Naive thymus-derived CD8-positive, alpha-beta T cell (primary cell): ENCODE measurements around the gene LAYN. TPM values are rescaled to one million over a fixed set of nuclear protein-coding genes. Genes with fewer than 3 reads are reported as not detected.

ENCODE experiments used
- ATAC-seq, 2 donors: fragments of 150-1000 bp; cut with Tn5 transposase in 1 of 2; sonication (Bioruptor Pico), chemical (Tn5 transposase) in 1 of 2; 1 replicate in 1 of 2; 2 replicates in 1 of 2; pipeline ENCODE4 v1.10.0; 2021; ENCODE audit warnings: mild to moderate bottlenecking in 2 of 2, moderate library complexity in 2 of 2
- POLR2A ChIA-PET: fragments of 350-600 bp; sonication (Branson Sonifier 250); formaldehyde crosslinking; loops from one replicate; lab custom pipeline; 2021; ENCODE audit warnings: antibody characterized with exemption; lab: Charles Lee
- DNase-seq, 10 donors: peaks; one replicate each; pipeline versions ENCODE4 v3.0.0 to v3.0.0-alpha.2; 2020 to 2022
- H3K27ac Mint-ChIP-seq, 10 donors: one replicate each; pipeline ENCODE4 v1.8.0; 2020 to 2022; ENCODE audit warnings: mild to moderate bottlenecking in 10 of 10, mixed read lengths in 10 of 10, moderate library complexity in 4 of 10, inconsistent platforms in 1 of 10
- H3K27me3 Mint-ChIP-seq, 5 donors: one replicate each; pipeline ENCODE4 v1.8.0; 2021 to 2022; ENCODE audit warnings: mixed read lengths in 5 of 5
- H3K36me3 Mint-ChIP-seq, 3 donors: one replicate each; pipeline ENCODE4 v1.8.0; 2020 to 2022; ENCODE audit warnings: mixed read lengths in 3 of 3, mild to moderate bottlenecking in 2 of 3, inconsistent platforms in 1 of 3
- H3K4me1 Mint-ChIP-seq, 4 donors: one replicate each; pipeline ENCODE4 v1.8.0; 2021 to 2022; ENCODE audit warnings: mixed read lengths in 4 of 4
- H3K4me3 Mint-ChIP-seq, 10 donors: one replicate each; pipeline ENCODE4 v1.8.0; 2020 to 2022; ENCODE audit warnings: mild to moderate bottlenecking in 10 of 10, mixed read lengths in 10 of 10, moderate library complexity in 6 of 10, inconsistent platforms in 1 of 10
- H3K9me3 Mint-ChIP-seq, 9 donors: one replicate each; pipeline ENCODE4 v1.8.0; 2020 to 2022; ENCODE audit warnings: mixed read lengths in 9 of 9, mild to moderate bottlenecking in 3 of 9, inconsistent platforms in 1 of 9, moderate library complexity in 1 of 9
- polyA plus RNA-seq, 3 donors: library from polyadenylated mRNA; unstranded; fragments of 300-500 nt; fragmentation: Illumina TruSeq; gene quantifications; one replicate each; pipeline ENCODE4 v1.2.3, GENCODE V29; 2021
- total RNA-seq, 8 experiments: library from RNA in 2 of 8; stranded (reverse) in 2 of 8; gene quantifications; one replicate each; pipeline ENCODE4 v1.2.3 and lab custom pipeline; 2021 to 2026

Gene LAYN
- total and polyA plus RNA-seq, 5 experiments from 2014 or later: 0.45 to 1.6 (median 1.4) TPM

- Mint-ChIP-seq H3K4me1 (peaks cover 3 to 4% (median 3%) of the 10 kb centered on the region in 4 donors), H3K27me3 (peaks cover 0 to 2% (median 0%) of the 10 kb centered on the region in 5 donors), H3K4me3 (no peak overlapping the region), H3K27ac (no peak overlapping the region), H3K36me3 (no peaks in the 10 kb centered on the region), H3K9me3 (no peaks in the 10 kb centered on the region)
- no peak for DNase-seq
- POLR2A ChIA-PET: no interaction called here
- no peak for ATAC-seq
These were observed 20.0 kb upstream of the LAYN start for GRCh38 chr11:111520560-111520959.

GRCh38 chr11:111521135-111521534, 19.4 kb upstream of the LAYN start:
- ATAC-seq (no peak), DNase-seq (no peak)
- no peaks in the 10 kb centered on the region for H3K36me3 Mint-ChIP-seq
- no peaks in the 10 kb centered on the region for H3K9me3 Mint-ChIP-seq
- POLR2A ChIA-PET: no interaction called here
- peaks cover 0 to 2% (median 0%) of the 10 kb centered on the region in 5 donors for H3K27me3 Mint-ChIP-seq
- H3K4me1 Mint-ChIP-seq: peaks cover 7 to 10% (median 9%) of the 10 kb centered on the region in 4 donors
- H3K4me3 Mint-ChIP-seq: no peak overlapping the region
- no peak overlapping the region for H3K27ac Mint-ChIP-seq

- peaks cover 12 to 18% (median 17%) of the 10 kb centered on the region in 4 donors for H3K4me1 Mint-ChIP-seq
- DNase-seq (no peak), ATAC-seq (no peak)
- H3K4me3 Mint-ChIP-seq: no peak overlapping the region
- POLR2A ChIA-PET: interaction anchor here (0.6 kb wide), 1 partner anchor 624 kb away, joined by 4 read pairs; no protein-coding TSS in a partner anchor
- H3K9me3 Mint-ChIP-seq: no peaks in the 10 kb centered on the region
- H3K27me3 Mint-ChIP-seq: peaks cover 0 to 2% (median 0%) of the 10 kb centered on the region in 5 donors
- H3K27ac Mint-ChIP-seq: no peak overlapping the region
- no peaks in the 10 kb centered on the region for H3K36me3 Mint-ChIP-seq
These were observed 18.1 kb upstream of the LAYN start for GRCh38 chr11:111522426-111522825.

GRCh38 chr11:111523343-111523742, 17.2 kb upstream of the LAYN start:
- Mint-ChIP-seq H3K9me3 (no peaks in the 10 kb centered on the region), H3K36me3 (no peaks in the 10 kb centered on the region), H3K4me3 (no peak overlapping the region), H3K4me1 (peaks cover 12 to 22% (median 20%) of the 10 kb centered on the region in 4 donors), H3K27ac (no peak overlapping the region), H3K27me3 (peaks cover 0 to 2% (median 0%) of the 10 kb centered on the region in 5 donors)
- POLR2A ChIA-PET: no interaction called here
- DNase-seq: no peak
- ATAC-seq: no peak

GRCh38 chr11:111524056-111524455, 16.5 kb upstream of the LAYN start:
- H3K27me3 Mint-ChIP-seq: peaks cover 0 to 2% (median 0%) of the 10 kb centered on the region in 5 donors
- peaks cover 19 to 29% (median 27%) of the 10 kb centered on the region in 4 donors for H3K4me1 Mint-ChIP-seq
- no peaks in the 10 kb centered on the region for H3K36me3 Mint-ChIP-seq
- POLR2A ChIA-PET: no interaction called here
- no peak for ATAC-seq
- H3K27ac Mint-ChIP-seq: no peak overlapping the region
- no peak for DNase-seq
- no peak overlapping the region for H3K4me3 Mint-ChIP-seq
- H3K9me3 Mint-ChIP-seq: no peaks in the 10 kb centered on the region

- Mint-ChIP-seq H3K27me3 (peaks cover 0 to 2% (median 0%) of the 10 kb centered on the region in 5 donors), H3K4me3 (peak overlapping the region in 2 of 10 donors; percentile 1 to 20), H3K27ac (peak overlapping the region in 3 of 10 donors; percentile 11 to 86 (median 54)), H3K36me3 (no peaks in the 10 kb centered on the region), H3K9me3 (no peaks in the 10 kb centered on the region), H3K4me1 (peaks cover 19 to 34% (median 29%) of the 10 kb centered on the region in 4 donors)
- DNase-seq (no peak), ATAC-seq (no peak)
- POLR2A ChIA-PET: no interaction called here
These were observed 15.1 kb upstream of the LAYN start for GRCh38 chr11:111525456-111525855.

- H3K36me3 Mint-ChIP-seq: no peaks in the 10 kb centered on the region
- POLR2A ChIA-PET: interaction anchor here (0.6 kb wide), 1 partner anchor 84 kb away, joined by 4 read pairs; no protein-coding TSS in a partner anchor
- H3K4me1 Mint-ChIP-seq: peaks cover 19 to 37% (median 30%) of the 10 kb centered on the region in 4 donors
- H3K27me3 Mint-ChIP-seq: peaks cover 0 to 2% (median 0%) of the 10 kb centered on the region in 5 donors
- H3K9me3 Mint-ChIP-seq: no peaks in the 10 kb centered on the region
- H3K4me3 Mint-ChIP-seq: peak overlapping the region in 5 of 10 donors; percentile 1 to 55 (median 34)
- ATAC-seq (peak; percentile 55 to 79), DNase-seq (peak in 7 of 10 donors; percentile 26 to 68 (median 53))
- H3K27ac Mint-ChIP-seq: peak overlapping the region in 9 of 10 donors; percentile 7 to 86 (median 34)
These were observed 14.0 kb upstream of the LAYN start for GRCh38 chr11:111526501-111526900.

- POLR2A ChIA-PET: no interaction called here
- ATAC-seq (no peak), DNase-seq (no peak)
- Mint-ChIP-seq H3K36me3 (no peaks in the 10 kb centered on the region), H3K27ac (no peak overlapping the region), H3K4me3 (no peak overlapping the region), H3K9me3 (no peaks in the 10 kb centered on the region), H3K27me3 (peaks cover 0 to 2% (median 0%) of the 10 kb centered on the region in 5 donors), H3K4me1 (peaks cover 24 to 45% (median 36%) of the 10 kb centered on the region in 4 donors)
These were observed 13.2 kb upstream of the LAYN start for GRCh38 chr11:111527279-111527678.

- DNase-seq (peak in 8 of 10 donors; percentile 35 to 89 (median 70)), ATAC-seq (peak; percentile 63 to 67)
- Mint-ChIP-seq H3K9me3 (no peaks in the 10 kb centered on the region), H3K36me3 (no peaks in the 10 kb centered on the region), H3K27ac (peak overlapping the region in 9 of 10 donors; percentile 8 to 82 (median 63)), H3K27me3 (no peaks in the 10 kb centered on the region), H3K4me3 (peak overlapping the region in 6 of 10 donors; percentile 2 to 49 (median 26)), H3K4me1 (peaks cover 25 to 46% (median 39%) of the 10 kb centered on the region in 4 donors)
- POLR2A ChIA-PET: interaction anchor here (0.7 kb wide), 1 partner anchor 14 kb away, joined by 3 read pairs; no protein-coding TSS in a partner anchor
These were observed 12.0 kb upstream of the LAYN start for GRCh38 chr11:111528557-111528956.

- Mint-ChIP-seq H3K27me3 (peaks cover 0 to 3% (median 0%) of the 10 kb centered on the region in 5 donors), H3K27ac (no peak overlapping the region), H3K4me3 (peak overlapping the region in 1 of 10 donors; percentile 25), H3K4me1 (peaks cover 25 to 46% (median 39%) of the 10 kb centered on the region in 4 donors), H3K9me3 (no peaks in the 10 kb centered on the region), H3K36me3 (no peaks in the 10 kb centered on the region)
- DNase-seq: no peak
- POLR2A ChIA-PET: interaction anchor here (1.4 kb wide), 1 partner anchor 16 kb away, joined by 3 read pairs; the partner anchor contains the start of gene HOATZ
- ATAC-seq: no peak
These were observed 10.4 kb upstream of the LAYN start for GRCh38 chr11:111530091-111530490.

- Mint-ChIP-seq H3K4me1 (peaks cover 17 to 38% (median 29%) of the 10 kb centered on the region in 4 donors), H3K9me3 (no peaks in the 10 kb centered on the region), H3K4me3 (no peak overlapping the region), H3K27me3 (peaks cover 0 to 8% (median 0%) of the 10 kb centered on the region in 5 donors), H3K27ac (peak overlapping the region in 1 of 10 donors; percentile 76), H3K36me3 (no peaks in the 10 kb centered on the region)
- ATAC-seq (no peak), DNase-seq (no peak)
- POLR2A ChIA-PET: no interaction called here
These were observed 9.4 kb upstream of the LAYN start for GRCh38 chr11:111531136-111531535.

- H3K4me3 Mint-ChIP-seq: peak overlapping the region in 3 of 10 donors; percentile 1 to 20 (median 5)
These were observed 8.7 kb upstream of the LAYN start for GRCh38 chr11:111531687-111532364.

GRCh38 chr11:111532365-111532709, 8.2 kb upstream of the LAYN start:
- Mint-ChIP-seq H3K9me3 (no peaks in the 10 kb centered on the region), H3K4me3 (peak overlapping the region in 1 of 10 donors; percentile 20), H3K27me3 (peaks cover 0 to 17% (median 0%) of the 10 kb centered on the region in 5 donors), H3K4me1 (peaks cover 13 to 29% (median 22%) of the 10 kb centered on the region in 4 donors), H3K36me3 (no peaks in the 10 kb centered on the region), H3K27ac (peak overlapping the region in 4 of 10 donors; percentile 36 to 90 (median 60))
- no peak for ATAC-seq
- POLR2A ChIA-PET: no interaction called here
- DNase-seq: no peak

More at GRCh38 chr11:111531687-111532364, 8.7 kb upstream of the LAYN start:
- H3K4me1 Mint-ChIP-seq: peaks cover 13 to 32% (median 22%) of the 10 kb centered on the region in 4 donors
- peaks cover 0 to 15% (median 0%) of the 10 kb centered on the region in 5 donors for H3K27me3 Mint-ChIP-seq
- POLR2A ChIA-PET: no interaction called here
- no peaks in the 10 kb centered on the region for H3K9me3 Mint-ChIP-seq
- H3K27ac Mint-ChIP-seq: peak overlapping the region; percentile 36 to 90 (median 72)
- DNase-seq: peak in 8 of 10 donors; percentile 14 to 81 (median 46)
- peak; percentile 86 to 97 for ATAC-seq
- no peaks in the 10 kb centered on the region for H3K36me3 Mint-ChIP-seq
